IMR-90 (cell line): ENCODE data around the gene SMARCA4.

Experiments used
- POLR2A ChIP-seq: IDR thresholded peaks from 2 replicates; pipeline ENCODE4 v1.6.1; 2012; ENCODE audit warnings: mild to moderate bottlenecking, low read depth, low read length
- RAD21 ChIP-seq: IDR thresholded peaks from 2 replicates; pipeline ENCODE4 v1.6.1; 2012; ENCODE audit warnings: low read length, improper control_type of control experiment

- TF ChIP-seq POLR2A (no peak), RAD21 (no peak)
Measured at GRCh38 chr19:11023710-11024109, 62.9 kb downstream of the SMARCA4 start.
